Glutamatergic neuron (in vitro differentiated cells): Measurements from ENCODE around the gene SPAG17. TPM values are rescaled to one million over a fixed set of nuclear protein-coding genes. Genes with fewer than 3 reads are reported as not detected.

Experiments used
- DNase-seq: peaks from one replicate; pipeline ENCODE4 v3.0.0; 2022
- H3K27ac Mint-ChIP-seq: one replicate; pipeline ENCODE4 v1.8.0; 2020; ENCODE audit warnings: mild to moderate bottlenecking, mixed read lengths, inconsistent platforms; ENCODE audit not compliant: unreplicated experiment
- H3K27me3 Mint-ChIP-seq: one replicate; pipeline ENCODE4 v1.8.0; 2020; ENCODE audit warnings: mild to moderate bottlenecking, moderate library complexity, mixed read lengths, inconsistent platforms; ENCODE audit not compliant: unreplicated experiment
- H3K36me3 Mint-ChIP-seq: one replicate; pipeline ENCODE4 v1.8.0; 2020; ENCODE audit warnings: mild to moderate bottlenecking, mixed read lengths, inconsistent platforms; ENCODE audit not compliant: unreplicated experiment
- H3K4me1 Mint-ChIP-seq: one replicate; pipeline ENCODE4 v1.8.0; 2020; ENCODE audit warnings: mild to moderate bottlenecking, low read depth, mixed read lengths, inconsistent platforms; ENCODE audit not compliant: unreplicated experiment
- H3K4me3 Mint-ChIP-seq: one replicate; pipeline ENCODE4 v1.8.0; 2020; ENCODE audit warnings: mild to moderate bottlenecking, mixed read lengths, inconsistent platforms; ENCODE audit not compliant: unreplicated experiment
- H3K9me3 Mint-ChIP-seq: one replicate; pipeline ENCODE4 v1.8.0; 2020; ENCODE audit warnings: mild to moderate bottlenecking, moderate library complexity, mixed read lengths, inconsistent platforms; ENCODE audit not compliant: unreplicated experiment
- CTCF ChIP-seq: fragments of 200-600 bp; sonication (generic); IDR thresholded peaks from one replicate; pipeline ENCODE4 v1.5.0; 2021; ENCODE audit not compliant: partially characterized antibody, unreplicated experiment
- total RNA-seq: library from RNA; stranded (reverse); fragmentation: NEBNext Ultra II Directional; extraction: Animal tissue kit (Norgen Biotek cat#: 25700); gene quantifications from one replicate; pipeline ENCODE4 v1.2.1, GENCODE V29; 2021; ENCODE audit not compliant: unreplicated experiment

The SPAG17 gene
- total RNA-seq, 1 donor from 2014 or later: not detected

- TF ChIP-seq CTCF: no peak
- Mint-ChIP-seq H3K9me3 (no peaks in the 10 kb centered on the region), H3K4me1 (no peaks in the 10 kb centered on the region), H3K27ac (no peak overlapping the region), H3K4me3 (no peak overlapping the region), H3K36me3 (no peaks in the 10 kb centered on the region), H3K27me3 (no peaks in the 10 kb centered on the region)
- no peak for DNase-seq
These were observed 41.2 kb downstream of the SPAG17 start for GRCh38 chr1:118143831-118144230.

- no peak overlapping the region for H3K4me3 Mint-ChIP-seq
- TF ChIP-seq CTCF: no peak
- no peaks in the 10 kb centered on the region for H3K36me3 Mint-ChIP-seq
- no peak overlapping the region for H3K27ac Mint-ChIP-seq
- no peaks in the 10 kb centered on the region for H3K9me3 Mint-ChIP-seq
- no peak for DNase-seq
- H3K27me3 Mint-ChIP-seq: no peaks in the 10 kb centered on the region
- no peaks in the 10 kb centered on the region for H3K4me1 Mint-ChIP-seq
These were observed 41.9 kb downstream of the SPAG17 start for GRCh38 chr1:118143121-118143520.

GRCh38 chr1:118142546-118142945 lies 42.5 kb downstream of the SPAG17 start:
- no peak for DNase-seq
- TF ChIP-seq CTCF: no peak
- Mint-ChIP-seq H3K9me3 (no peaks in the 10 kb centered on the region), H3K36me3 (no peaks in the 10 kb centered on the region), H3K27me3 (no peaks in the 10 kb centered on the region), H3K27ac (no peak overlapping the region), H3K4me3 (no peak overlapping the region), H3K4me1 (no peaks in the 10 kb centered on the region)

GRCh38 chr1:118137900-118138299 lies 47.1 kb downstream of the SPAG17 start:
- no peak overlapping the region for H3K27ac Mint-ChIP-seq
- H3K36me3 Mint-ChIP-seq: no peaks in the 10 kb centered on the region
- H3K4me1 Mint-ChIP-seq: no peaks in the 10 kb centered on the region
- no peaks in the 10 kb centered on the region for H3K9me3 Mint-ChIP-seq
- DNase-seq: no peak
- TF ChIP-seq CTCF: no peak
- no peaks in the 10 kb centered on the region for H3K27me3 Mint-ChIP-seq
- no peak overlapping the region for H3K4me3 Mint-ChIP-seq

- DNase-seq: no peak
- no peak overlapping the region for H3K27ac Mint-ChIP-seq
- H3K4me1 Mint-ChIP-seq: no peaks in the 10 kb centered on the region
- H3K36me3 Mint-ChIP-seq: no peaks in the 10 kb centered on the region
- no peaks in the 10 kb centered on the region for H3K9me3 Mint-ChIP-seq
- H3K27me3 Mint-ChIP-seq: no peaks in the 10 kb centered on the region
- no peak for TF ChIP-seq CTCF
- no peak overlapping the region for H3K4me3 Mint-ChIP-seq
These were observed 48.7 kb downstream of the SPAG17 start for GRCh38 chr1:118136187-118136941.
